VCaP (cell line): Measurements from ENCODE around the gene CDK2AP2.

Experiments
- H3K27ac ChIP-seq: fragments of 450-650 bp; 2 replicates; pipeline ENCODE4 v1.5.1; 2017
- CTCF ChIP-seq: fragments of 450-650 bp; conservative IDR thresholded peaks from 2 replicates; pipeline ENCODE4 v1.5.1; 2017; ENCODE audit warnings: mild to moderate bottlenecking, moderate library complexity

Gene CDK2AP2

GRCh38 chr11:67523556-67524479, 15.9 kb upstream of the CDK2AP2 start:
- TF ChIP-seq CTCF: no peak
- no peak overlapping the region for H3K27ac ChIP-seq

- TF ChIP-seq CTCF: no peak
- H3K27ac ChIP-seq: no peak within 1 kb of the TSS
Measured at GRCh38 chr11:67522844-67523555, 15.0 kb upstream of the CDK2AP2 start, which contains the start of gene CABP2. Gene CABP2 (minus strand): TSS chr11:67523446. CDS start chr11:67523326, 120 bp downstream.

DNA sequence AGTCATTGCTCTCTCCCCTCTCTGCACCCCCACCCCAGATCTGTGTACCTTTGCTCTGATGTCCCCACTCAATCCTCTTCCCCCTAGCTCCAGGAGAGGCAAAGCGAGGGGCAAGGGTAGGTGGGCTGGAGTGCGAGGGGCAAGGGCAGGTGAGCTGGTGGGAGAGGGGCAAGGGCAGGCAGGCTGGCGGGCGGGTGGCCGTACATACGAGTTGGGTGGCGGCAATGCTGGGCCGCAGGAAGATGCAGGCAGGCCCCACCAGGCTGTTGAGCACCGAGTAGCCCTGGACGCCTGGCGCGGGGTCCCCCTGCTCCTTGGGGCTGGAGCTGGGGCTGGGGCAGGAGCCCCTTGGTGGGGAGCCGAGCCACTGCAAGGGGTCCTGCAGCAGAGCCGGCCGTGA, 14.4 kb upstream of the CDK2AP2 start:
- H3K27ac ChIP-seq: no peak overlapping the region
- TF ChIP-seq CTCF: no peak

- TF ChIP-seq CTCF: no peak
- no peak overlapping the region for H3K27ac ChIP-seq
Measured at GRCh38 chr11:67521924-67522323, 14.0 kb upstream of the CDK2AP2 start.

GRCh38 chr11:67520856-67521824, 13.2 kb upstream of the CDK2AP2 start:
- no peak overlapping the region for H3K27ac ChIP-seq
- no peak for TF ChIP-seq CTCF

DNA sequence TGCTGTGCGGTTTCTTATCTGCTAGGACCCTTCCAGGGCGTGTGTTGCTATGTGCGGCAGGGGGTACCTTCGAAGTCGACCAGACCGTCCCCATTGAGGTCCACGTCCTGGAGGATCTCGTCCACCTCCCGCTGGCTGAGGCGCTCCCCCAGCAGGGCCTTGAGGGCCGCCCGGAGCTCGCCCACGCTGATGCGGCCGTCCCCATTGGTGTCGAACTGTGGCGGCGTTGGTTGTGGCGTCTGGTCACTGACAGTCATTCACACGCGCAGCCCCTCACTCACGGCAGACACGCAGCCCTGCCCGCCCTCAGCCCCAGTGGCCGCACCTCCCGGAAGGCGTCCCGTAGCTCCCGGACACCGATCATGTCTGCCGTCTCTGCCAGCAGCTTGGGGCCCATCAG, 11.8 kb upstream of the CDK2AP2 start:
- H3K27ac ChIP-seq: no peak overlapping the region
- no peak for TF ChIP-seq CTCF
